ENCODE results near the gene PARD3B. TPM values are rescaled to one million over a fixed set of nuclear protein-coding genes. Genes with fewer than 3 reads are reported as not detected.

Gene PARD3B
- total and polyA plus RNA-seq, 5 donors from 2014 or later = 0.03 to 0.68 (median 0.08) TPM; not detected in 1

DNA sequence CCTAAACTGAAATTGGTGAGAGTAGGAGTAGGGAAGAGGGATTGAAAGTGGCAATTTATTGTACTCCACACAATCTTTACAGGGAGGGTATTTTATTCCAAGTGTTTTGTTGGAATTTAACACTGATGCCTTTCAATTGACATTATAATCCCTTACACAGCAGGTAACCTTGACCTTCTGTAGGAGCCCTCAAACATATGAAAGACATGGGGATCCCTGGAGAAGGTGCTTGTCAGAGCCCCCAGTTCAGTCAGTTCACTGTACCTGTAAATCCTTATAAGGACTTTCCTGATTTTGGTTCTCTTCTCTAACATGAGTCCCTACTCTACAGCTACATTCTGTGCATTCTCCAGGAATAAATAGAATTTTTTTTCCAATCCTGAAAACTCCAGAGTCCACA lies 752.1 kb downstream of the PARD3B start:
- Histone ChIP-seq H3K9me3 (ENCODE audit: control insufficient read depth in 2 of 2, low read length in 2 of 2) (no peaks in the 10 kb centered on the region), H3K36me3 (ENCODE audit: control insufficient read depth, insufficient read depth, low read length) (no peaks in the 10 kb centered on the region), H3K27me3 (ENCODE audit: control insufficient read depth, insufficient read depth, low read length) (peaks cover 3% of the 10 kb centered on the region), H3K4me3 (ENCODE audit: low read depth, low read length) (no peak overlapping the region), H3K4me1 (ENCODE audit: control insufficient read depth, insufficient read depth, low read length, poor library complexity, severe bottlenecking) (no peaks in the 10 kb centered on the region), H3K27ac (ENCODE audit: insufficient read depth, low read length, poor library complexity, severe bottlenecking) (no peak overlapping the region)
- H3K27ac Mint-ChIP-seq = no peak overlapping the region
- ATAC-seq (ENCODE audit: low read depth in 2 of 2) = no peak
- no peaks in the 10 kb centered on the region for H3K4me1 Mint-ChIP-seq
- H3K9me3 Mint-ChIP-seq = no peaks in the 10 kb centered on the region
- no peak for DNase-seq
- H3K4me3 Mint-ChIP-seq = no peak overlapping the region
- H3K36me3 Mint-ChIP-seq = no peaks in the 10 kb centered on the region
- no peaks in the 10 kb centered on the region for H3K27me3 Mint-ChIP-seq

DNA sequence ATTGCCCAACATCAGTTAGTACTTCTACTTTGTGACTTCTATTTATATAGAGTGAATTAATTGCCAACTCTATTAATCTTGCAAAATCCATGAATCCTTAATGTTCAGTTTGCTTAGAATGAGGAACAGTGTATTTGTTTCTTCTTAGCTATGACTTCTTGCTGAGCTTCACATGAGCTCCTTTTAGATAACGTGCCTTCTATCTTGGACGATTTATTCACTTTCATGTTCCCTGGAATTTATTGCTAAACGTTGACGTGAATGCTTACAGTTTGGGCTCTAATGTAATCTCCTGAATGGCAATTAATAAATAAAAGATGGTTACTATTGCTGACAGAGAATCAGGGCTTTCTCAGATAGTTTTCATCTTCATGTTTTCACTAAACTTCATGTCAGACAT lies 752.6 kb downstream of the PARD3B start:
- H3K4me3 ChIP-seq (ENCODE audit: low read depth, low read length) = no peak overlapping the region
- H3K4me1 Mint-ChIP-seq = no peaks in the 10 kb centered on the region
- no peaks in the 10 kb centered on the region for H3K36me3 Mint-ChIP-seq
- peaks cover 3% of the 10 kb centered on the region for H3K27me3 ChIP-seq (ENCODE audit: control insufficient read depth, insufficient read depth, low read length)
- no peaks in the 10 kb centered on the region for H3K27me3 Mint-ChIP-seq
- no peaks in the 10 kb centered on the region for H3K9me3 Mint-ChIP-seq
- no peak for DNase-seq
- H3K4me3 Mint-ChIP-seq = no peak overlapping the region
- H3K9me3 ChIP-seq (ENCODE audit: control insufficient read depth in 2 of 2, low read length in 2 of 2) = no peaks in the 10 kb centered on the region
- no peaks in the 10 kb centered on the region for H3K4me1 ChIP-seq (ENCODE audit: control insufficient read depth, insufficient read depth, low read length, poor library complexity, severe bottlenecking)
- H3K27ac ChIP-seq (ENCODE audit: insufficient read depth, low read length, poor library complexity, severe bottlenecking) = no peak overlapping the region
- H3K27ac Mint-ChIP-seq = peak overlapping the region in 1 of 3 donors; percentile 7
- no peak for ATAC-seq (ENCODE audit: low read depth in 2 of 2)
- H3K36me3 ChIP-seq (ENCODE audit: control insufficient read depth, insufficient read depth, low read length) = no peaks in the 10 kb centered on the region

DNA sequence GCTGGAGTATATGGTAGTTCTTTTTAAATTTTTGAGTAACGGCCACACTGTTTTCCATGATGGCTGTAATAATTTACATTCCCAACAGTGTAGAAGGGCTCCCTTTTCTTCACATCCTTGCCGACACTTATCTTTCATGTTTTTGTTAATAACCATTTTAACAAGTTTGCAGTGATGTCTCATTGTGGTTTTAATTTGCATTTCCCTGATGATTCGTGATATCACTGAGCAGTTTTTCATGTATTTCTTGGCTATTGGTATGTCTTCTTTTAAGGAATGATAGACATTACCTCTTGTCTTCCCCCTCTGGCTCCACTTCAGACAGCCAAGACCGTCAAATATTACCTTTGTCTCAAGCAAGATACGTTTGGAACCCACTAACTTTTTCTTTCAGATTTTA lies 765.9 kb downstream of the PARD3B start:
- Histone ChIP-seq H3K36me3 (ENCODE audit: control insufficient read depth, insufficient read depth, low read length) (no peaks in the 10 kb centered on the region), H3K4me3 (ENCODE audit: low read depth, low read length) (no peak overlapping the region), H3K9me3 (ENCODE audit: control insufficient read depth in 2 of 2, low read length in 2 of 2) (no peaks in the 10 kb centered on the region), H3K27ac (ENCODE audit: insufficient read depth, low read length, poor library complexity, severe bottlenecking) (no peak overlapping the region), H3K4me1 (ENCODE audit: control insufficient read depth, insufficient read depth, low read length, poor library complexity, severe bottlenecking) (no peaks in the 10 kb centered on the region), H3K27me3 (ENCODE audit: control insufficient read depth, insufficient read depth, low read length) (no peaks in the 10 kb centered on the region)
- Mint-ChIP-seq H3K4me1 (no peaks in the 10 kb centered on the region), H3K27me3 (peaks cover 5% of the 10 kb centered on the region), H3K9me3 (no peaks in the 10 kb centered on the region), H3K4me3 (no peak overlapping the region), H3K36me3 (no peaks in the 10 kb centered on the region), H3K27ac (no peak overlapping the region)
- DNase-seq (no peak), ATAC-seq (ENCODE audit: low read depth in 2 of 2) (no peak)

DNA sequence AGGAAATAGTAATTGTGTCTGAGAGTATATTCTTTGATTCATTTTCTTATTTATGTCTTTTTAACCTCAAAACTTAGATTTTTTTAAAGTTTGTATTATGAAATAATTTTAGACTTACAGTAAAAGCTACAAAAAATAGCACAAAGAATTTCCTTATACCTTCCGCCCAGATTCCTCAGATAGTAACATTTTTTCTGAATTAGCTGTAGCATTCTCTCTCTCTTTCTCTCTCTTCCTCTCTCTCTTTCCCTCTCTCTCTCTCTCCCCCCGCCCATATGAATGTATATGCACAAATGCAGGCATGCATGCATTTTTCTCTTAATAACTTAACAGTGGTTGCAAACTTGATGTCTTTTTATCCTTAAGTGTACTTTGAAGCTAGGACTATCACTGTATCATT lies 776.0 kb downstream of the PARD3B start:
- Mint-ChIP-seq H3K4me3 (no peak overlapping the region), H3K9me3 (peaks cover 0 to 5% (median 0%) of the 10 kb centered on the region in 7 donors), H3K27ac (no peak overlapping the region), H3K4me1 (no peaks in the 10 kb centered on the region), H3K36me3 (no peaks in the 10 kb centered on the region), H3K27me3 (no peaks in the 10 kb centered on the region)
- Histone ChIP-seq H3K36me3 (ENCODE audit: control insufficient read depth, insufficient read depth, low read length) (no peaks in the 10 kb centered on the region), H3K4me1 (ENCODE audit: control insufficient read depth, insufficient read depth, low read length, poor library complexity, severe bottlenecking) (no peaks in the 10 kb centered on the region), H3K27ac (ENCODE audit: insufficient read depth, low read length, poor library complexity, severe bottlenecking) (no peak overlapping the region), H3K9me3 (ENCODE audit: control insufficient read depth in 2 of 2, low read length in 2 of 2) (peaks cover 0 to 4% of the 10 kb centered on the region in 2 experiments), H3K27me3 (ENCODE audit: control insufficient read depth, insufficient read depth, low read length) (peaks cover 2% of the 10 kb centered on the region), H3K4me3 (ENCODE audit: low read depth, low read length) (no peak overlapping the region)
- ATAC-seq (ENCODE audit: low read depth in 2 of 2) (no peak), DNase-seq (no peak)

DNA sequence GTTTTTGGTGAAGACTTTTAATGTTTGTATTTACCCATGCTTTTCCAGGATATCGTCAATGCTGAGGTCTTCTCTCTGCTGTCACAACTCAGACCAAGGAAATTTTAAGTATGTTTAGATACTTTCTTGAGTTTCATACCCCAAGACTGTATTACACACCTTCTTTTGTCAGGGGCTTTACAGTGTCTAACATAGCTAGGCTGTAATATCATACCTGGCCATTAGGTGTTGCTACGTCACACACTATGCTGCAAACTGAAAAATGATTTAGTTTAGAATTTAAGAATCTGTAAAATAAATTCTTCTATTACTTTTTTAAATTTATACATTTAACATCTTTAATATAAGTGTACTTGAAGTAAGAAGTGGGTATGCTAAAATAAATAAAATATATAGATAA lies 778.7 kb downstream of the PARD3B start:
- Histone ChIP-seq H3K4me3 (ENCODE audit: low read depth, low read length) (no peak overlapping the region), H3K27ac (ENCODE audit: insufficient read depth, low read length, poor library complexity, severe bottlenecking) (no peak overlapping the region), H3K4me1 (ENCODE audit: control insufficient read depth, insufficient read depth, low read length, poor library complexity, severe bottlenecking) (no peaks in the 10 kb centered on the region), H3K9me3 (ENCODE audit: control insufficient read depth in 2 of 2, low read length in 2 of 2) (peaks cover 0 to 4% of the 10 kb centered on the region in 2 experiments), H3K36me3 (ENCODE audit: control insufficient read depth, insufficient read depth, low read length) (no peaks in the 10 kb centered on the region), H3K27me3 (ENCODE audit: control insufficient read depth, insufficient read depth, low read length) (peaks cover 2% of the 10 kb centered on the region)
- no peaks in the 10 kb centered on the region for H3K27me3 Mint-ChIP-seq
- peak in 1 of 3 donors; percentile 2 for DNase-seq
- no peak overlapping the region for H3K27ac Mint-ChIP-seq
- no peak overlapping the region for H3K4me3 Mint-ChIP-seq
- H3K9me3 Mint-ChIP-seq = peaks cover 0 to 5% (median 0%) of the 10 kb centered on the region in 7 donors
- ATAC-seq (ENCODE audit: low read depth in 2 of 2) = no peak
- no peaks in the 10 kb centered on the region for H3K4me1 Mint-ChIP-seq
- H3K36me3 Mint-ChIP-seq = no peaks in the 10 kb centered on the region

DNA sequence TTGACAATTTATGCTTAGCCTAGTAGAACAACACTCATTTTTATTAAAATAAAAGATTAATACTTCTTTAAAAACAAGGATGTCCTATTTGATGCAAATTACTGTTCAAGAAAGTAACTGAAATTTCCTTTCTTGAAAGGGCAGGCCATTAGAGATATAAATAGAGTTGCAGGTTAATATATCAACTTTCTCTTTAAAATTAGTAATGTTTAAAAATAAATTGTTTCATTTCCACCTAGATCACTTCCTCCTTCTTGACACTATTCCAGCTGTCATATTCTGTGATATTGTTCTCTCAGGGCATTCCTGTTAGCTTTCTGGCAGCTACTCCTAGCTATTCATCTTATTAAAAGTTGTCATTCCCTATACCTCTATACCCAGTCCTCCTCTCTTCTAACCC lies 779.1 kb downstream of the PARD3B start:
- no peak overlapping the region for H3K4me3 ChIP-seq (ENCODE audit: low read depth, low read length)
- peaks cover 0 to 5% (median 0%) of the 10 kb centered on the region in 7 donors for H3K9me3 Mint-ChIP-seq

DNA sequence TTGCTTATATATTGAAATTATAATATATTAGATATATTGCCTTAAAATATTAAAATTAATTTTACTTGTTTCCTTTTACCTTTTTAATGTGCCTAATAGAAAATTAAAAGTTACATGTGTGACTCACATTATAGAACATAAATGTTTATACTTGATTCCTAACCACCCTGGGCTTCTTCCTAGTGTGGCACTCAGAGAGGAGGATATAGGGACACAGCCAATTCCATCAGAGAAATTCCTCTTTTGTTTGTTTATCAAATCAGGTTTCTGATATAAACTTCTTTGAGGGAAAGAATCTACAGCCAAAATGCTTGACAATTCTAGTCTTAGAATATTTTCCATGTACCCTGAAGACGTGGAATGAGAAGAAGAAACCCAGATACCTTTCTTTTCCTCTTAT lies 788.1 kb downstream of the PARD3B start:
- H3K27me3 Mint-ChIP-seq = no peaks in the 10 kb centered on the region
- no peaks in the 10 kb centered on the region for H3K36me3 Mint-ChIP-seq
- DNase-seq (no peak), ATAC-seq (ENCODE audit: low read depth in 2 of 2) (no peak)
- no peak overlapping the region for H3K4me3 Mint-ChIP-seq
- H3K9me3 Mint-ChIP-seq = peaks cover 0 to 5% (median 2%) of the 10 kb centered on the region in 7 donors
- H3K4me1 ChIP-seq (ENCODE audit: control insufficient read depth, insufficient read depth, low read length, poor library complexity, severe bottlenecking) = no peaks in the 10 kb centered on the region
- H3K4me3 ChIP-seq (ENCODE audit: low read depth, low read length) = no peak overlapping the region
- no peaks in the 10 kb centered on the region for H3K9me3 ChIP-seq (ENCODE audit: control insufficient read depth in 2 of 2, low read length in 2 of 2)
- H3K36me3 ChIP-seq (ENCODE audit: control insufficient read depth, insufficient read depth, low read length) = no peaks in the 10 kb centered on the region
- no peaks in the 10 kb centered on the region for H3K27me3 ChIP-seq (ENCODE audit: control insufficient read depth, insufficient read depth, low read length)
- peaks cover 0 to 2% (median 0%) of the 10 kb centered on the region in 4 donors for H3K4me1 Mint-ChIP-seq
- H3K27ac ChIP-seq (ENCODE audit: insufficient read depth, low read length, poor library complexity, severe bottlenecking) = no peak overlapping the region
- H3K27ac Mint-ChIP-seq = no peak overlapping the region

More for the DNA sequence above, 779.1 kb downstream of the PARD3B start:
- Histone ChIP-seq H3K27me3 (ENCODE audit: control insufficient read depth, insufficient read depth, low read length) (peaks cover 2% of the 10 kb centered on the region), H3K27ac (ENCODE audit: insufficient read depth, low read length, poor library complexity, severe bottlenecking) (no peak overlapping the region), H3K36me3 (ENCODE audit: control insufficient read depth, insufficient read depth, low read length) (no peaks in the 10 kb centered on the region), H3K4me1 (ENCODE audit: control insufficient read depth, insufficient read depth, low read length, poor library complexity, severe bottlenecking) (no peaks in the 10 kb centered on the region), H3K9me3 (ENCODE audit: control insufficient read depth in 2 of 2, low read length in 2 of 2) (peaks cover 0 to 4% of the 10 kb centered on the region in 2 experiments)
- ATAC-seq (ENCODE audit: low read depth in 2 of 2) (no peak), DNase-seq (no peak)
- Mint-ChIP-seq H3K27ac (no peak overlapping the region), H3K4me1 (no peaks in the 10 kb centered on the region), H3K36me3 (no peaks in the 10 kb centered on the region), H3K4me3 (no peak overlapping the region), H3K27me3 (no peaks in the 10 kb centered on the region)

DNA sequence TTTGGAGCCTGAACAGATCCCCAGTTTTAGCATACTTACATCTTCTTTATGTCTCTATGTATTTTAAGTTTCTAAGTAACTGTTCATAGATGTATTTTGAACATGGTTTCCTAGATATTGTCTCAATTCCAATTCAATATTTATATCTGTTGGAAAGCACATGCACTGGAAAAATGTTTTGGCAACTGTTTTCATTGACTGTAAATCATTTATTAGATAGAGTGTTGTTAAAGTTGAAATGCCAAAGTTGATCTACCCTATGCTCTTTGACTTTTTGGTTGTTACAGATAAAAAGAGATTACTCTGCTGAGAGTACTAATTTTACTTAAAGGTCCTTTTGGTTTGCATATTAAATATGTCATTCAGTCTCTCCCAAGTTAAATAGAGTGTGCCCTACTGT lies 792.0 kb downstream of the PARD3B start:
- Mint-ChIP-seq H3K27me3 (peaks cover 4% of the 10 kb centered on the region), H3K27ac (no peak overlapping the region)
- ATAC-seq (ENCODE audit: low read depth in 2 of 2) = no peak

More for the DNA sequence above, 792.0 kb downstream of the PARD3B start:
- Mint-ChIP-seq H3K4me3 (no peak overlapping the region), H3K9me3 (peaks cover 0 to 7% (median 3%) of the 10 kb centered on the region in 7 donors), H3K36me3 (no peaks in the 10 kb centered on the region), H3K4me1 (peaks cover 0 to 2% (median 0%) of the 10 kb centered on the region in 4 donors)
- DNase-seq = no peak
- Histone ChIP-seq H3K4me1 (ENCODE audit: control insufficient read depth, insufficient read depth, low read length, poor library complexity, severe bottlenecking) (no peaks in the 10 kb centered on the region), H3K27me3 (ENCODE audit: control insufficient read depth, insufficient read depth, low read length) (no peaks in the 10 kb centered on the region), H3K4me3 (ENCODE audit: low read depth, low read length) (no peak overlapping the region), H3K27ac (ENCODE audit: insufficient read depth, low read length, poor library complexity, severe bottlenecking) (no peak overlapping the region), H3K9me3 (ENCODE audit: control insufficient read depth in 2 of 2, low read length in 2 of 2) (no peaks in the 10 kb centered on the region), H3K36me3 (ENCODE audit: control insufficient read depth, insufficient read depth, low read length) (no peaks in the 10 kb centered on the region)

Data from CD4-positive, CD25-positive, alpha-beta regulatory T cell (primary cell).